B cell (primary cell): ENCODE data around the gene TRAF3. TPM values are rescaled to one million over a fixed set of nuclear protein-coding genes. Genes with fewer than 3 reads are reported as not detected.

Source experiments
- ATAC-seq: fragments of 200-7000 bp; cut with Tn5 transposase; one replicate; pipeline ENCODE4 v1.10.0; 2021; ENCODE audit warnings: low read depth, mild to moderate bottlenecking, moderate number of reproducible peaks, moderate library complexity
- CTCF ChIA-PET: fragments of 350-600 bp; sonication (Branson Sonifier 250); formaldehyde crosslinking; loops from one replicate; lab custom pipeline; 2021; ENCODE audit warnings: antibody characterized with exemption, inconsistent platforms; lab: Charles Lee
- POLR2A ChIA-PET: fragments of 350-600 bp; sonication (Branson Sonifier 250); formaldehyde crosslinking; loops from one replicate; lab custom pipeline; 2021; ENCODE audit warnings: antibody characterized with exemption; lab: Charles Lee
- DNase-seq: peaks from one replicate; pipeline ENCODE4 v3.0.0; 2013
- H2AFZ ChIP-seq: 2 replicates; pipeline ENCODE4 v1.6.1; 2012; ENCODE audit warnings: mild to moderate bottlenecking, low read depth, low read length; ENCODE audit not compliant: insufficient read depth, poor library complexity, severe bottlenecking
- H3K27ac ChIP-seq, 2 donors: 1 replicate in 1 of 2; 2 replicates in 1 of 2; pipeline ENCODE4 v1.5.1; 2012 to 2013; ENCODE audit warnings: low read length in 2 of 2, mild to moderate bottlenecking in 2 of 2, moderate library complexity in 1 of 2
- H3K27me3 ChIP-seq, 4 experiments: fragments of 200-600 bp in 1 of 4; sonication (generic) in 1 of 4; replicated peaks in 1 of 4; 1 replicate in 2 of 4; 2 replicates in 2 of 4; pipeline versions ENCODE4 v1.6.1 to v1.7.0; 2013 to 2016; ENCODE audit warnings: low read length in 3 of 4, mild to moderate bottlenecking in 2 of 4, mixed read lengths in 1 of 4, moderate library complexity in 1 of 4; ENCODE audit not compliant: insufficient read depth in 4 of 4, control insufficient read depth in 3 of 4; ENCODE audit errors: control extremely low read depth in 1 of 4
- H3K36me3 ChIP-seq, 2 experiments: replicated peaks in 1 of 2; 1 replicate in 1 of 2; 2 replicates in 1 of 2; pipeline versions ENCODE4 v1.6.1 to v1.7.1; 2013; ENCODE audit warnings: low read length in 1 of 2; ENCODE audit not compliant: insufficient read depth in 2 of 2, control insufficient read depth in 1 of 2; ENCODE audit errors: control extremely low read depth in 1 of 2, extremely low read depth in 1 of 2
- H3K4me1 ChIP-seq, 2 donors: fragments of 200-600 bp in 1 of 2; sonication (generic) in 1 of 2; 1 replicate in 1 of 2; 2 replicates in 1 of 2; pipeline versions ENCODE4 v1.5.1 to v1.6.1; 2013 to 2017; ENCODE audit warnings: low read length in 2 of 2; ENCODE audit not compliant: control insufficient read depth in 2 of 2, insufficient read depth in 2 of 2
- H3K4me2 ChIP-seq: replicated peaks from 2 replicates; pipeline ENCODE3; 2012; ENCODE audit warnings: mild to moderate bottlenecking, low read depth, low read length; ENCODE audit not compliant: poor library complexity, severe bottlenecking
- H3K4me3 ChIP-seq, 5 experiments: fragments of 200-600 bp in 1 of 5; sonication (generic) in 1 of 5; 1 replicate in 3 of 5; 2 replicates in 2 of 5; pipeline versions ENCODE4 v1.5.1 to v1.7.0; 2011 to 2016; ENCODE audit warnings: low read length in 4 of 5, mild to moderate bottlenecking in 4 of 5, low read depth in 2 of 5, control low read depth in 1 of 5, moderate library complexity in 1 of 5; ENCODE audit not compliant: insufficient read depth in 1 of 5; ENCODE audit errors: control extremely low read depth in 1 of 5, extremely low read depth in 1 of 5
- H3K79me2 ChIP-seq: fragments of 200-600 bp; sonication (generic); one replicate; pipeline ENCODE4 v1.6.0; 2016; ENCODE audit warnings: low read length; ENCODE audit not compliant: control insufficient read depth, insufficient read depth
- H3K9ac ChIP-seq: fragments of 200-600 bp; sonication (generic); 2 replicates; pipeline ENCODE4 v1.6.1; 2017; ENCODE audit warnings: mild to moderate bottlenecking, low read length, moderate library complexity
- H3K9me3 ChIP-seq, 3 donors: one replicate each; pipeline versions ENCODE4 v1.6.1 to v1.7.1; 2013; ENCODE audit warnings: low read length in 2 of 3; ENCODE audit not compliant: control insufficient read depth in 2 of 3, insufficient read depth in 1 of 3; ENCODE audit errors: control extremely low read depth in 1 of 3
- H4K20me1 ChIP-seq: 2 replicates; pipeline ENCODE4 v1.6.0; 2012; ENCODE audit warnings: mild to moderate bottlenecking, low read length; ENCODE audit not compliant: insufficient read depth, control insufficient read depth, poor library complexity, severe bottlenecking
- H3K27ac Mint-ChIP-seq: one replicate; pipeline ENCODE4 v1.8.0; 2021; ENCODE audit warnings: mixed read lengths
- H3K27me3 Mint-ChIP-seq: one replicate; pipeline ENCODE4 v1.8.0; 2021; ENCODE audit warnings: mixed read lengths
- H3K4me1 Mint-ChIP-seq: one replicate; pipeline ENCODE4 v1.8.0; 2021; ENCODE audit warnings: mixed read lengths
- H3K4me3 Mint-ChIP-seq: one replicate; pipeline ENCODE4 v1.8.0; 2021; ENCODE audit warnings: mixed read lengths
- H3K9me3 Mint-ChIP-seq: one replicate; pipeline ENCODE4 v1.8.0; 2022; ENCODE audit warnings: mixed read lengths; ENCODE audit not compliant: insufficient read depth
- EZH2 ChIP-seq: IDR thresholded peaks from 2 replicates; pipeline ENCODE4 v1.6.1; 2012; ENCODE audit warnings: borderline replicate concordance, low read depth, mild to moderate bottlenecking, moderate library complexity, low read length; ENCODE audit not compliant: insufficient read depth, poor library complexity, severe bottlenecking
- WGBS: methylation state at CpG from one replicate; pipeline ENCODE4 v1.1.5; 2013; ENCODE audit warnings: missing lambda C conversion rate; ENCODE audit not compliant: insufficient coverage; 5-methylcytosine and 5-hydroxymethylcytosine counted together
- intact Hi-C: fragments of 100-400 bp; cut with micrococcal nuclease; formaldehyde crosslinking; loops from one replicate; pipeline ENCODE4 v1.10.0; 2022
- polyA plus RNA-seq: library from polyadenylated mRNA; depleted of rRNA; stranded (reverse); fragments of >200 nt; gene quantifications from 2 replicates; pipeline ENCODE4 v1.2.3, GENCODE V29; 2012
- total RNA-seq, 2 donors: library from RNA; stranded (reverse); fragments of 120-200 nt in 1 of 2; gene quantifications; 1 replicate in 1 of 2; 2 replicates in 1 of 2; pipeline versions ENCODE4 v1.2.3 to v1.2.4, GENCODE V29; 2013 to 2022
- TF ChIP-seq, protein P1 (sequence below): fragments of 200-600 bp; IDR thresholded peaks from one replicate; pipeline ENCODE4 v1.8.0; 2022; ENCODE audit warnings: antibody characterized with exemption, mild to moderate bottlenecking

The TRAF3 gene
- total and polyA plus RNA-seq, 2 donors (not counting 1 experiment from before 2014, with no cell fraction given) = 42.8 to 89.8 TPM

DNA sequence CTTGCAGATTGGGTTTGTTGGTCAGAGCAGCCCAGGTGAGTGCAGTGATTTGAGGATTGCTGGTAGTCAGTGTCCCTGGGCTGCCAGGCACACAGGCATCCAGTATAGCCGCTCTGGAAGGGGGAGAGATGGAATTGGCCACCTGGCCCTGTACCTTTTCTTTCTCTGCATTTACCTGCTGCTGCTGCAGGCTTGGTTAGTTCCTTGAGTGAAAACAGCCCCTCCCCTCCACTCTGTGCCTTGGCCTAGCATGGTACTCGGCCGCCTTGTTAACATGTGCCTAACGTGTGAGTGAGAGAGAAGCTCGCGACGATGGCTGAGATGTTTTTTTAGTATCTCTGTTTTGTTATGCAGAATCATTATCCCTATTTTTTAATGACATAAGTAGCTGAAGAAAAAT lies 95.9 kb downstream of the TRAF3 start:
- H3K4me1 Mint-ChIP-seq = peaks cover 13% of the 10 kb centered on the region
- H3K9ac ChIP-seq = no peak overlapping the region
- ATAC-seq (no peak), DNase-seq (no peak)
- H3K9me3 Mint-ChIP-seq = no peaks in the 10 kb centered on the region
- POLR2A ChIA-PET = no interaction called here
- H2AFZ ChIP-seq = no peak overlapping the region
- no peak overlapping the region for H3K4me2 ChIP-seq
- no peaks in the 10 kb centered on the region for H3K27me3 ChIP-seq
- H3K36me3 ChIP-seq = peaks cover 9 to 80% of the 10 kb centered on the region in 2 experiments
- no peaks in the 10 kb centered on the region for H3K9me3 ChIP-seq
- no peak overlapping the region for H3K27ac Mint-ChIP-seq
- H3K27ac ChIP-seq = no peak overlapping the region
- peaks cover 37% of the 10 kb centered on the region for H4K20me1 ChIP-seq
- H3K27me3 Mint-ChIP-seq = no peaks in the 10 kb centered on the region
- H3K4me3 ChIP-seq = no peak overlapping the region
- TF ChIP-seq, protein P1, sequence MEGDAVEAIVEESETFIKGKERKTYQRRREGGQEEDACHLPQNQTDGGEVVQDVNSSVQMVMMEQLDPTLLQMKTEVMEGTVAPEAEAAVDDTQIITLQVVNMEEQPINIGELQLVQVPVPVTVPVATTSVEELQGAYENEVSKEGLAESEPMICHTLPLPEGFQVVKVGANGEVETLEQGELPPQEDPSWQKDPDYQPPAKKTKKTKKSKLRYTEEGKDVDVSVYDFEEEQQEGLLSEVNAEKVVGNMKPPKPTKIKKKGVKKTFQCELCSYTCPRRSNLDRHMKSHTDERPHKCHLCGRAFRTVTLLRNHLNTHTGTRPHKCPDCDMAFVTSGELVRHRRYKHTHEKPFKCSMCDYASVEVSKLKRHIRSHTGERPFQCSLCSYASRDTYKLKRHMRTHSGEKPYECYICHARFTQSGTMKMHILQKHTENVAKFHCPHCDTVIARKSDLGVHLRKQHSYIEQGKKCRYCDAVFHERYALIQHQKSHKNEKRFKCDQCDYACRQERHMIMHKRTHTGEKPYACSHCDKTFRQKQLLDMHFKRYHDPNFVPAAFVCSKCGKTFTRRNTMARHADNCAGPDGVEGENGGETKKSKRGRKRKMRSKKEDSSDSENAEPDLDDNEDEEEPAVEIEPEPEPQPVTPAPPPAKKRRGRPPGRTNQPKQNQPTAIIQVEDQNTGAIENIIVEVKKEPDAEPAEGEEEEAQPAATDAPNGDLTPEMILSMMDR = no peak
- no peak for TF ChIP-seq EZH2
- intact Hi-C loops = no loop called here
- H3K4me3 Mint-ChIP-seq = no peak overlapping the region
- peaks cover 11 to 22% of the 10 kb centered on the region in 2 donors for H3K4me1 ChIP-seq
- peaks cover 40% of the 10 kb centered on the region for H3K79me2 ChIP-seq
- no CpG with 5 or more reads among the region's 7 CpGs for WGBS
- CTCF ChIA-PET = no interaction called here

DNA sequence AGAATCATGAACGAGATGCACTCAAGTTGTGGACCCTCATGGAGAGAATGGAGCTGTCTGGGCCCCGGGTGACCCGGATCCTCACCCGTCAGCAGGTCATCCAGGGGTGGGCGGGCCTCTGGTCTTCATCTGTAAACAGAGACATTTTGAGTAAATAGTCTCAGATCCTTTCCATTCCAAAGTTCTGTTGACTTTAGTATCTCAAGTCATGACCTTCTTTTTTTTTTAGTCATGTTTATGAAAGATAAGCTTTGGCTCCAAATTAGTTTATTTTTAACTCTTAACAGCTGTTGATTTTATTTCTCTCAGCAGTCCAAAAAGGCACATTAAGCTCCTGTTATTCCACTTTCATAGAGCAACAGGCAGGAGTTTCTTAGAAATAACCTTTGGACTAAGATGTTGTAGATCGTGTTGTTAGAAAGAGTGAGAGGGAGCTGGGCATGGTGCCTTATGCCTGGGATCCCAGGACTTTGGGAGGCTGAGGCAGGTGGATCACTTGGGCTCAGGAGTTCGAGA lies 96.4 kb downstream of the TRAF3 start:
- intact Hi-C loops = no loop called here
- Mint-ChIP-seq H3K27me3 (no peaks in the 10 kb centered on the region), H3K4me1 (peaks cover 10% of the 10 kb centered on the region), H3K27ac (no peak overlapping the region), H3K9me3 (no peaks in the 10 kb centered on the region), H3K4me3 (no peak overlapping the region)
- Histone ChIP-seq H4K20me1 (peaks cover 34% of the 10 kb centered on the region), H3K9ac (no peak overlapping the region), H2AFZ (no peak overlapping the region), H3K79me2 (peaks cover 40% of the 10 kb centered on the region), H3K4me2 (no peak overlapping the region), H3K4me3 (no peak overlapping the region), H3K27ac (no peak overlapping the region), H3K4me1 (peaks cover 7 to 22% of the 10 kb centered on the region in 2 donors), H3K36me3 (peaks cover 9 to 85% of the 10 kb centered on the region in 2 experiments), H3K9me3 (no peaks in the 10 kb centered on the region), H3K27me3 (no peaks in the 10 kb centered on the region)
- no peak for ATAC-seq
- CTCF ChIA-PET = no interaction called here
- TF ChIP-seq, protein P1 = no peak
- TF ChIP-seq EZH2 = no peak
- POLR2A ChIA-PET = no interaction called here
- WGBS = 100% methylated on average over 1 of the region's 7 CpGs
- no peak for DNase-seq
